Measurements from ENCODE around the gene ZMAT5. TPM values are rescaled to one million over a fixed set of nuclear protein-coding genes. Genes with fewer than 3 reads are reported as not detected.

Gene ZMAT5
- total RNA-seq, 1 experiment from 2014 or later = 16.0 TPM

- ATAC-seq (no peak), DNase-seq (ENCODE audit: low read depth, low spot score) (no peak)
- BruUV-seq (replicated peaks) = no TSS peak
- Histone ChIP-seq H3K4me2 (ENCODE audit: low read length) (no peak overlapping the region), H3K4me1 (ENCODE audit: control insufficient read depth in 1 of 2, insufficient read depth in 2 of 2, low read length in 2 of 2) (peaks cover 10 to 13% of the 10 kb centered on the region in 2 experiments), H2AFZ (ENCODE audit: low read depth, low read length, poor library complexity, severe bottlenecking) (no peak overlapping the region), H3K79me2 (ENCODE audit: insufficient read depth, low read length) (no peaks in the 10 kb centered on the region), H3K36me3 (ENCODE audit: control insufficient read depth in 1 of 2, insufficient read depth in 2 of 2, low read length in 2 of 2) (no peaks in the 10 kb centered on the region), H4K20me1 (ENCODE audit: insufficient read depth) (no peaks in the 10 kb centered on the region), H3K4me3 (replicated peaks in 1 of 2; ENCODE audit: low read depth in 1 of 2, low read length in 2 of 2) (no peak overlapping the region), H3K27me3 (ENCODE audit: insufficient read depth, low read length) (no peaks in the 10 kb centered on the region), H3K27ac (ENCODE audit: low read depth, low read length) (no peak overlapping the region), H3K9ac (ENCODE audit: low read length) (no peak overlapping the region), H3K9me3 (ENCODE audit: control insufficient read depth in 1 of 2, insufficient read depth in 1 of 2, low read depth in 1 of 2, low read length in 2 of 2) (no peaks in the 10 kb centered on the region), H3K9me2 (ENCODE audit: insufficient read depth) (no peaks in the 10 kb centered on the region)
- ChIA-PET CTCF (no interaction called here), RAD21 (ENCODE audit: low non-redundant PET in 1 of 2, low total read pairs in 2 of 2, uncharacterized antibody in 2 of 2, unreplicated experiment in 2 of 2) (no interaction called here), POLR2A (no interaction called here)
- TF ChIP-seq ATF3 (IDR thresholded peaks at IDR 0.05) = no peak
- TF ChIP-seq, protein P1, sequence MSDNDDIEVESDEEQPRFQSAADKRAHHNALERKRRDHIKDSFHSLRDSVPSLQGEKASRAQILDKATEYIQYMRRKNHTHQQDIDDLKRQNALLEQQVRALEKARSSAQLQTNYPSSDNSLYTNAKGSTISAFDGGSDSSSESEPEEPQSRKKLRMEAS (IDR thresholded peaks at IDR 0.05) = no peak
- no peak for TF ChIP-seq ZBTB33 (IDR thresholded peaks at IDR 0.05; ENCODE audit: extremely low read depth, insufficient replicate concordance, low read length)
- TF ChIP-seq EZH2phosphoT487 (IDR thresholded peaks at IDR 0.05; ENCODE audit: borderline replicate concordance) = no peak
- no peak for TF ChIP-seq REST (IDR thresholded peaks at IDR 0.05; ENCODE audit: low read depth)
- TF ChIP-seq SIN3A (IDR thresholded peaks at IDR 0.05; ENCODE audit: low read depth) = no peak
- TF ChIP-seq ELF1 (IDR thresholded peaks at IDR 0.05; ENCODE audit: borderline replicate concordance, low read depth) = no peak
- no peak for TF ChIP-seq CBX3 (IDR thresholded peaks at IDR 0.05; ENCODE audit: low read depth)
- intact Hi-C loops (cut with micrococcal nuclease) = no loop called here
These were observed 8.7 kb downstream of the ZMAT5 start for GRCh38 chr22:29758068-29758622.
